ENCODE measurements around the gene ST6GALNAC6.

DNA sequence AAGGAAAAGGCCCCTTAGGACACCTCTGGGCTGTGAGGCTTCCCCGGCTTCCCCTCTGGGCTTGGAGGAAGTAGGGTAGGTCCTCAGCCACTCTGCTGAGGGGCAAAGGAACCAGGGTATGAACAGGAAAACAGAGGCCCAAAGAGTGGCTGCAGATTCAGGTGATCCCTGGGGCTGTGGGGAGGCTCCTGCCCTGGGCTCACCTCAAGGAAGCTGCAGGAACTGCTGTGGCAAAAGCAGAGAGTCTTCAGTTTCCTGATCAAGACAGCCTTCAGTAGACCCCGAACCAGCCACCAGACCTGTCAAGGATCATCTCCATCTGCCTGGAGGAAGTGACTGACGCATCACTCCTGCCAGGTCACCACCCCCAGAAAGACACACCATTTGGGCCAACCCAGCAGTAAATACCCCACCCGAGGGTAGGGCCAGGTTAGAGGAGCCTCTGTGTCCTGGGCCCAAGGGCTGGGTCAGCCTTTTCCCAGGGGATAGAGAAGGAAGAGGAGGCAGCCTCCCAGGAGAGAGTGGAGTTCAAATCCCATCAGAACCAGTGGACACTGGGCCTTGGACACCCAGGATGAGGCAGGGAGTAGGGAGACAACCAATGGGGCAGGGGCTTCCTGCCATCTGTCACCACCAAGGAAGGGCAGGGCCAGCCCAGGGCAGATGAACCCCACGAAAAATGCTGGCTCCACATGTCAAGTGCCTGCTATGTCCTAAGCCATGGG, 5.8 kb upstream of the ST6GALNAC6 start:
- TF ChIP-seq, protein P1, sequence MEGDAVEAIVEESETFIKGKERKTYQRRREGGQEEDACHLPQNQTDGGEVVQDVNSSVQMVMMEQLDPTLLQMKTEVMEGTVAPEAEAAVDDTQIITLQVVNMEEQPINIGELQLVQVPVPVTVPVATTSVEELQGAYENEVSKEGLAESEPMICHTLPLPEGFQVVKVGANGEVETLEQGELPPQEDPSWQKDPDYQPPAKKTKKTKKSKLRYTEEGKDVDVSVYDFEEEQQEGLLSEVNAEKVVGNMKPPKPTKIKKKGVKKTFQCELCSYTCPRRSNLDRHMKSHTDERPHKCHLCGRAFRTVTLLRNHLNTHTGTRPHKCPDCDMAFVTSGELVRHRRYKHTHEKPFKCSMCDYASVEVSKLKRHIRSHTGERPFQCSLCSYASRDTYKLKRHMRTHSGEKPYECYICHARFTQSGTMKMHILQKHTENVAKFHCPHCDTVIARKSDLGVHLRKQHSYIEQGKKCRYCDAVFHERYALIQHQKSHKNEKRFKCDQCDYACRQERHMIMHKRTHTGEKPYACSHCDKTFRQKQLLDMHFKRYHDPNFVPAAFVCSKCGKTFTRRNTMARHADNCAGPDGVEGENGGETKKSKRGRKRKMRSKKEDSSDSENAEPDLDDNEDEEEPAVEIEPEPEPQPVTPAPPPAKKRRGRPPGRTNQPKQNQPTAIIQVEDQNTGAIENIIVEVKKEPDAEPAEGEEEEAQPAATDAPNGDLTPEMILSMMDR (conservative IDR thresholded peaks at IDR 0.05; ENCODE audit: low read length) = no peak
- no peak for TF ChIP-seq EZH2phosphoT487 (IDR thresholded peaks at IDR 0.05; ENCODE audit: borderline replicate concordance)

Data from Loucy (cell line).